SK-N-SH treated with all-trans-retinoic acid at 6 μM for 48 hours (cell line): Measurements from ENCODE around the gene PPP1R1C.

Experiments used
- GLIS3 ChIP-seq: fragments of 250-450 bp; sonication (Bioruptor Pico); IDR thresholded peaks from 2 replicates; pipeline ENCODE4 v1.5.0; 2020; ENCODE audit warnings: mild to moderate bottlenecking, moderate library complexity
- PPARA ChIP-seq: fragments of 250-450 bp; sonication (Bioruptor Pico); IDR thresholded peaks from 2 replicates; pipeline ENCODE4 v1.5.0; 2020; ENCODE audit warnings: mild to moderate bottlenecking, borderline replicate concordance

DNA sequence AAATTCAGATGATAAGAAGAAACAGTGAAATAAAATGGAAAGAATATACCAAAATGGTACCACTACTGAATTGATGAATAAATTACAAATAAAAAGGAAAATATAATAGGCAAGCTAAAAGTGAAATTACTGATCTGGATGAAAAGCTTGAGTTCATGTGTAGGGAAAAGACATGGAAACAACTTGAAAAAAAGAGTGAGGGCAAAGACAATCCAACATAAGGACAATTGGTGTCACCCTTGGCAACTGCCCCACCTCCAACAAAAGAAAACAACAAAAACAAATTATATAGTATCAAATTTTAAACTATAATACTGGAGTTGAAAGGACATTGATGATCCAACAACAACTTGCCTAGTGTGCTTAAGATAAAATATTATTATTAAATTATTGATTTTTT, 37.6 kb downstream of the PPP1R1C start:
- TF ChIP-seq GLIS3 (CRISPR knock-in tag) (no peak), PPARA (CRISPR knock-in tag) (no peak)
